CD14-positive monocyte (primary cell): Measurements from ENCODE around the gene AMER3. TPM values are rescaled to one million over a fixed set of nuclear protein-coding genes. Genes with fewer than 3 reads are reported as not detected.
A peak's percentile ranks its signal among the peaks of the same experiment; 100 is the strongest.

Experiments
- DNase-seq, 3 donors: peaks; one replicate each; pipeline ENCODE4 v3.0.0-alpha.2; 2011 to 2022
- H2AFZ ChIP-seq: 2 replicates; pipeline ENCODE4 v1.6.0; 2012; ENCODE audit warnings: mild to moderate bottlenecking, low read depth, low read length, inconsistent platforms; ENCODE audit not compliant: insufficient read depth, poor library complexity, severe bottlenecking
- H3K27ac ChIP-seq, 2 donors: 1 replicate in 1 of 2; 2 replicates in 1 of 2; pipeline ENCODE4 v1.5.1; 2012 to 2013; ENCODE audit warnings: low read length in 2 of 2, control low read depth in 1 of 2, inconsistent platforms in 1 of 2, low read depth in 1 of 2, mild to moderate bottlenecking in 1 of 2
- H3K27me3 ChIP-seq, 2 donors: one replicate each; pipeline versions ENCODE4 v1.6.0 to v1.6.1; 2011 to 2013; ENCODE audit warnings: low read length in 2 of 2; ENCODE audit not compliant: control insufficient read depth in 2 of 2, insufficient read depth in 2 of 2
- H3K36me3 ChIP-seq, 2 donors: replicated peaks in 1 of 2; 1 replicate in 1 of 2; 2 replicates in 1 of 2; pipeline versions ENCODE4 v1.5.1 to v1.6.1; 2012 to 2013; ENCODE audit warnings: low read length in 2 of 2, control low read depth in 1 of 2, inconsistent platforms in 1 of 2, mild to moderate bottlenecking in 1 of 2; ENCODE audit not compliant: insufficient read depth in 2 of 2, control insufficient read depth in 1 of 2
- H3K4me1 ChIP-seq, 2 donors: 1 replicate in 1 of 2; 2 replicates in 1 of 2; pipeline versions ENCODE4 v1.5.1 to v1.6.1; 2012 to 2013; ENCODE audit warnings: low read length in 2 of 2, control low read depth in 1 of 2, inconsistent platforms in 1 of 2, mild to moderate bottlenecking in 1 of 2, moderate library complexity in 1 of 2; ENCODE audit not compliant: insufficient read depth in 2 of 2, control insufficient read depth in 1 of 2
- H3K4me2 ChIP-seq: replicated peaks from 2 replicates; pipeline ENCODE3; 2012; ENCODE audit warnings: low read length, moderate library complexity, mild to moderate bottlenecking; ENCODE audit not compliant: poor library complexity, severe bottlenecking; ENCODE audit errors: extremely low read depth
- H3K4me3 ChIP-seq, 3 experiments: fragments of 200-600 bp in 1 of 3; sonication (generic) in 1 of 3; replicated peaks in 1 of 3; 1 replicate in 2 of 3; 2 replicates in 1 of 3; pipeline ENCODE4 v1.5.1; 2011 to 2013; ENCODE audit warnings: low read length in 3 of 3, mild to moderate bottlenecking in 3 of 3, control low read depth in 2 of 3, low read depth in 2 of 3, inconsistent platforms in 1 of 3, moderate library complexity in 1 of 3
- H3K79me2 ChIP-seq: 2 replicates; pipeline ENCODE4 v1.6.0; 2012; ENCODE audit warnings: mild to moderate bottlenecking, control low read depth, inconsistent platforms, low read length, moderate library complexity; ENCODE audit not compliant: insufficient read depth
- H3K9ac ChIP-seq: 2 replicates; pipeline ENCODE4 v1.6.0; 2017; ENCODE audit warnings: low read length, mild to moderate bottlenecking; ENCODE audit not compliant: insufficient read depth, poor library complexity, severe bottlenecking
- H3K9me3 ChIP-seq, 2 donors: replicated peaks in 1 of 2; 1 replicate in 1 of 2; 2 replicates in 1 of 2; pipeline versions ENCODE4 v1.5.1 to v1.6.1; 2012 to 2013; ENCODE audit warnings: low read length in 2 of 2, control low read depth in 1 of 2; ENCODE audit not compliant: control insufficient read depth in 1 of 2, insufficient read depth in 1 of 2
- H4K20me1 ChIP-seq: 2 replicates; pipeline ENCODE4 v1.6.0; 2012; ENCODE audit warnings: mild to moderate bottlenecking, low read length, control low read depth, moderate library complexity; ENCODE audit not compliant: insufficient read depth
- H3K27ac Mint-ChIP-seq, 7 donors: one replicate each; pipeline ENCODE4 v1.8.0; 2020; ENCODE audit warnings: mild to moderate bottlenecking in 7 of 7, mixed read lengths in 7 of 7, moderate library complexity in 6 of 7, inconsistent platforms in 2 of 7
- H3K27me3 Mint-ChIP-seq, 3 donors: one replicate each; pipeline ENCODE4 v1.8.0; 2021 to 2022; ENCODE audit warnings: low read depth in 3 of 3, mild to moderate bottlenecking in 3 of 3, mixed read lengths in 3 of 3, moderate library complexity in 3 of 3, inconsistent platforms in 1 of 3
- H3K36me3 Mint-ChIP-seq, 2 donors: one replicate each; pipeline ENCODE4 v1.8.0; 2020; ENCODE audit warnings: mixed read lengths in 2 of 2, inconsistent platforms in 1 of 2, mild to moderate bottlenecking in 1 of 2
- H3K4me1 Mint-ChIP-seq: one replicate; pipeline ENCODE4 v1.8.0; 2020; ENCODE audit warnings: mild to moderate bottlenecking, mixed read lengths
- H3K4me3 Mint-ChIP-seq, 2 donors: one replicate each; pipeline ENCODE4 v1.8.0; 2020; ENCODE audit warnings: mild to moderate bottlenecking in 2 of 2, mixed read lengths in 2 of 2, moderate library complexity in 1 of 2
- H3K9me3 Mint-ChIP-seq, 7 donors: one replicate each; pipeline ENCODE4 v1.8.0; 2020 to 2022; ENCODE audit warnings: mixed read lengths in 7 of 7, mild to moderate bottlenecking in 6 of 7, moderate library complexity in 6 of 7, inconsistent platforms in 2 of 7
- CTCF ChIP-seq: fragments of 200-600 bp; IDR thresholded peaks from one replicate; pipeline ENCODE4 v1.8.0; 2022; ENCODE audit warnings: antibody characterized with exemption, mild to moderate bottlenecking
- WGBS: methylation state at CpG from one replicate; pipeline ENCODE4 v1.1.5; 2013; ENCODE audit warnings: missing lambda C conversion rate; ENCODE audit not compliant: insufficient coverage; 5-methylcytosine and 5-hydroxymethylcytosine counted together
- intact Hi-C, 2 donors: fragments of 100-400 bp; cut with micrococcal nuclease; formaldehyde crosslinking; loops; one replicate each; pipeline versions ENCODE4 v1.15.0 to v1.15.1; 2023
- polyA plus RNA-seq, 3 donors: library from polyadenylated mRNA; depleted of rRNA in 1 of 3; unstranded in 2 of 3; stranded (reverse) in 1 of 3; fragments of 300-500 nt in 2 of 3; fragments of >200 nt in 1 of 3; fragmentation: Illumina TruSeq in 2 of 3; gene quantifications; 1 replicate in 2 of 3; 2 replicates in 1 of 3; pipeline ENCODE4 v1.2.3, GENCODE V29; 2012 to 2021

Gene AMER3
- polyA plus RNA-seq, 3 donors = not detected

GRCh38 chr2:130805613-130806012 is 50.3 kb downstream of the AMER3 start:
- no peak for TF ChIP-seq CTCF
- H3K27me3 ChIP-seq = no peaks in the 10 kb centered on the region
- H3K9me3 Mint-ChIP-seq = peaks cover 0 to 3% (median 1%) of the 10 kb centered on the region in 7 donors
- no peak overlapping the region for H3K4me3 ChIP-seq
- DNase-seq = no peak
- no peak overlapping the region for H3K4me2 ChIP-seq
- no peak overlapping the region for H3K9ac ChIP-seq
- H3K36me3 Mint-ChIP-seq = no peaks in the 10 kb centered on the region
- no peaks in the 10 kb centered on the region for H3K36me3 ChIP-seq
- no peaks in the 10 kb centered on the region for H3K4me1 ChIP-seq
- no peaks in the 10 kb centered on the region for H3K4me1 Mint-ChIP-seq
- peaks cover 7 to 17% (median 17%) of the 10 kb centered on the region in 3 donors for H3K27me3 Mint-ChIP-seq
- H3K27ac Mint-ChIP-seq = no peak overlapping the region
- no peaks in the 10 kb centered on the region for H4K20me1 ChIP-seq
- WGBS = no CpG with 5 or more reads among the region's 4 CpGs
- no peaks in the 10 kb centered on the region for H3K79me2 ChIP-seq
- no peak overlapping the region for H2AFZ ChIP-seq
- H3K9me3 ChIP-seq = no peaks in the 10 kb centered on the region
- intact Hi-C loops = no loop called here
- H3K4me3 Mint-ChIP-seq = peak overlapping the region in 1 of 2 donors; percentile 32
- no peak overlapping the region for H3K27ac ChIP-seq

GRCh38 chr2:130806370-130806769 is 51.0 kb downstream of the AMER3 start:
- no peak for TF ChIP-seq CTCF
- no peaks in the 10 kb centered on the region for H3K4me1 ChIP-seq
- no peak overlapping the region for H3K9ac ChIP-seq
- H2AFZ ChIP-seq = no peak overlapping the region
- DNase-seq = no peak
- H3K4me1 Mint-ChIP-seq = no peaks in the 10 kb centered on the region
- intact Hi-C loops = no loop called here
- no peaks in the 10 kb centered on the region for H3K9me3 ChIP-seq
- no peak overlapping the region for H3K27ac Mint-ChIP-seq
- H4K20me1 ChIP-seq = no peaks in the 10 kb centered on the region
- H3K27me3 ChIP-seq = no peaks in the 10 kb centered on the region
- no peak overlapping the region for H3K4me3 Mint-ChIP-seq
- no peak overlapping the region for H3K4me2 ChIP-seq
- H3K4me3 ChIP-seq = no peak overlapping the region
- no peak overlapping the region for H3K27ac ChIP-seq
- 35% methylated on average over 2 of the region's 4 CpGs for WGBS
- no peaks in the 10 kb centered on the region for H3K36me3 Mint-ChIP-seq
- peaks cover 7 to 17% (median 16%) of the 10 kb centered on the region in 3 donors for H3K27me3 Mint-ChIP-seq
- H3K9me3 Mint-ChIP-seq = peaks cover 0 to 3% (median 1%) of the 10 kb centered on the region in 7 donors
- H3K79me2 ChIP-seq = no peaks in the 10 kb centered on the region
- H3K36me3 ChIP-seq = no peaks in the 10 kb centered on the region
